Measurements from ENCODE around the gene PDE11A. TPM values are rescaled to one million over a fixed set of nuclear protein-coding genes. Genes with fewer than 3 reads are reported as not detected.
A peak's percentile ranks its signal among the peaks of the same experiment; 100 is the strongest.

The PDE11A gene
- total and polyA plus RNA-seq, 2 experiments from 2014 or later: 0.08 to 0.73 TPM

DNA sequence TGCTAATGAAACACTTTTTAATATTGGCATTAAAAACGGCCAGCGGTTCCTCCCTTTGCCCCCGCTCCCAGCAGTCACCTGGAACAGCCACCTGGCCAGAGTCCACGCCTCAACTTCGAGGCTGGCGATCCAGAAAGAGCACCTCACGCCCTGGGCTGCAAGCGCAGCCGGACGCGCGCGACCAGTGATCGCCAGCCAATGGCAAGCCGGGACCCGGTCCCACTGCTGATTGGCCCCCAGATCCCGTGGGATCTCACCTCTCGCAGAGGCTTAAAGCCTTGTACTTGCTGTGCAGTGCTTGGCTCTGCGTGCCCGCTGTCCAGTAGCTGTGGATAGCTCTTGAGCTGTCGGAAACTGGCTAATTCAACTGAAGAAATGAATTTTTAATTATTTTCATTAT is 35.6 kb upstream of the PDE11A start:
- Histone ChIP-seq H3K4me2 (no peak overlapping the region), H3K36me3 (ENCODE audit: insufficient read depth) (no peaks in the 10 kb centered on the region), H3K79me2 (replicated peaks; ENCODE audit: insufficient read depth) (peaks cover 2% of the 10 kb centered on the region; the same call in 1 of the 2 replicates), H3K9me2 (ENCODE audit: insufficient read depth) (no peaks in the 10 kb centered on the region), H3K4me3 (no peak overlapping the region), H3K27me3 (ENCODE audit: insufficient read depth) (no peaks in the 10 kb centered on the region), H2AFZ (peak overlapping the region; percentile 80; the same call in 1 of the 2 replicates), H3K4me1 (ENCODE audit: insufficient read depth) (no peaks in the 10 kb centered on the region), H3F3A (replicated peaks; ENCODE audit: low read depth) (no peaks in the 10 kb centered on the region), H4K20me1 (replicated peaks; ENCODE audit: insufficient read depth) (no peaks in the 10 kb centered on the region), H3K27ac (ENCODE audit: low read depth) (no peak overlapping the region)
- Mint-ChIP-seq H3K4me3 (no peak overlapping the region), H3K27me3 (ENCODE audit: insufficient read depth, low read depth, poor library complexity) (peaks cover 6% of the 10 kb centered on the region), H3K4me1 (0 out of 3 replicates have a peak, but pooled peaks cover 3% of the 10 kb centered on the region), H3K36me3 (ENCODE audit: low read depth) (no peaks in the 10 kb centered on the region), H3K9me3 (no peaks in the 10 kb centered on the region), H3K27ac (no peak overlapping the region)
- DNase-seq (ENCODE audit: low spot score) (no peak), ATAC-seq (no peak)
- TF ChIP-seq ZNF114 (CRISPR knock-in tag; IDR thresholded peaks at IDR 0.05) (no peak), EZH2 (IDR thresholded peaks at IDR 0.05; ENCODE audit: low read depth, unreplicated experiment) (no peak), EZH2phosphoT487 (IDR thresholded peaks at IDR 0.05; ENCODE audit: unreplicated experiment) (no peak), JUNB (IDR thresholded peaks at IDR 0.05; ENCODE audit: unreplicated experiment) (no peak)

DNA sequence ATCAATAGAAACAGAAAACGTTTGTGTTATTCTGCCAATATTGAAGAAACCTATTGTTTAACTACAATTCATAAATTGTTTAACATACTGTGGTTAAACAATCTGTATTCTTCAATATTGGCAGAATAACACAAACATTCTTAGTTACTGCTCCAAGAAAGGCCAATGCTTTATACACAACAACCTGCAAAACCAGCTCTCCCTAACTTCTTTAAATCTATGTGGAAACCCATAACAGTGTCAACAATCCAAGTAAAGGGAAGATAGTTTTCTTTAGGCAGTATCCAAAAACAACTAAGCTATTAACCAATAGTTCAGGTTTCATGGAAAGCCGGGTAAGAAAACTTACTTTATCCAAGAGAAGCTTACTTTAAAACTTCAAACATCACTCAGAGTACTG is 33.5 kb upstream of the PDE11A start:
- H3K36me3 ChIP-seq (ENCODE audit: insufficient read depth): no peaks in the 10 kb centered on the region
- no peak overlapping the region for H2AFZ ChIP-seq
- Mint-ChIP-seq H3K4me1 (no peaks in the 10 kb centered on the region), H3K36me3 (ENCODE audit: low read depth) (no peaks in the 10 kb centered on the region), H3K9me3 (no peaks in the 10 kb centered on the region), H3K27me3 (ENCODE audit: insufficient read depth, low read depth, poor library complexity) (no peaks in the 10 kb centered on the region), H3K4me3 (no peak overlapping the region), H3K27ac (no peak overlapping the region)
- H3K27me3 ChIP-seq (ENCODE audit: insufficient read depth): no peaks in the 10 kb centered on the region
- no peaks in the 10 kb centered on the region for H3K4me1 ChIP-seq (ENCODE audit: insufficient read depth)
- no peak overlapping the region for H3K4me2 ChIP-seq
- no peaks in the 10 kb centered on the region for H3F3A ChIP-seq (replicated peaks; ENCODE audit: low read depth)
- no peak for ATAC-seq
- no peaks in the 10 kb centered on the region for H3K9me2 ChIP-seq (ENCODE audit: insufficient read depth)
- DNase-seq (ENCODE audit: low spot score): no peak
- H3K4me3 ChIP-seq: no peak overlapping the region
- H3K27ac ChIP-seq (ENCODE audit: low read depth): no peak overlapping the region
- no peaks in the 10 kb centered on the region for H3K79me2 ChIP-seq (replicated peaks; ENCODE audit: insufficient read depth)
- no peaks in the 10 kb centered on the region for H4K20me1 ChIP-seq (replicated peaks; ENCODE audit: insufficient read depth)
- TF ChIP-seq ZNF331 (CRISPR knock-in tag; IDR thresholded peaks at IDR 0.05; ENCODE audit: low read depth): no peak
- TF ChIP-seq, protein P1, sequence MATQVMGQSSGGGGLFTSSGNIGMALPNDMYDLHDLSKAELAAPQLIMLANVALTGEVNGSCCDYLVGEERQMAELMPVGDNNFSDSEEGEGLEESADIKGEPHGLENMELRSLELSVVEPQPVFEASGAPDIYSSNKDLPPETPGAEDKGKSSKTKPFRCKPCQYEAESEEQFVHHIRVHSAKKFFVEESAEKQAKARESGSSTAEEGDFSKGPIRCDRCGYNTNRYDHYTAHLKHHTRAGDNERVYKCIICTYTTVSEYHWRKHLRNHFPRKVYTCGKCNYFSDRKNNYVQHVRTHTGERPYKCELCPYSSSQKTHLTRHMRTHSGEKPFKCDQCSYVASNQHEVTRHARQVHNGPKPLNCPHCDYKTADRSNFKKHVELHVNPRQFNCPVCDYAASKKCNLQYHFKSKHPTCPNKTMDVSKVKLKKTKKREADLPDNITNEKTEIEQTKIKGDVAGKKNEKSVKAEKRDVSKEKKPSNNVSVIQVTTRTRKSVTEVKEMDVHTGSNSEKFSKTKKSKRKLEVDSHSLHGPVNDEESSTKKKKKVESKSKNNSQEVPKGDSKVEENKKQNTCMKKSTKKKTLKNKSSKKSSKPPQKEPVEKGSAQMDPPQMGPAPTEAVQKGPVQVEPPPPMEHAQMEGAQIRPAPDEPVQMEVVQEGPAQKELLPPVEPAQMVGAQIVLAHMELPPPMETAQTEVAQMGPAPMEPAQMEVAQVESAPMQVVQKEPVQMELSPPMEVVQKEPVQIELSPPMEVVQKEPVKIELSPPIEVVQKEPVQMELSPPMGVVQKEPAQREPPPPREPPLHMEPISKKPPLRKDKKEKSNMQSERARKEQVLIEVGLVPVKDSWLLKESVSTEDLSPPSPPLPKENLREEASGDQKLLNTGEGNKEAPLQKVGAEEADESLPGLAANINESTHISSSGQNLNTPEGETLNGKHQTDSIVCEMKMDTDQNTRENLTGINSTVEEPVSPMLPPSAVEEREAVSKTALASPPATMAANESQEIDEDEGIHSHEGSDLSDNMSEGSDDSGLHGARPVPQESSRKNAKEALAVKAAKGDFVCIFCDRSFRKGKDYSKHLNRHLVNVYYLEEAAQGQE (IDR thresholded peaks at IDR 0.05; ENCODE audit: unreplicated experiment): no peak
- no peak for TF ChIP-seq STAT1 (IDR thresholded peaks at IDR 0.05; ENCODE audit: unreplicated experiment)
- TF ChIP-seq, protein P2, sequence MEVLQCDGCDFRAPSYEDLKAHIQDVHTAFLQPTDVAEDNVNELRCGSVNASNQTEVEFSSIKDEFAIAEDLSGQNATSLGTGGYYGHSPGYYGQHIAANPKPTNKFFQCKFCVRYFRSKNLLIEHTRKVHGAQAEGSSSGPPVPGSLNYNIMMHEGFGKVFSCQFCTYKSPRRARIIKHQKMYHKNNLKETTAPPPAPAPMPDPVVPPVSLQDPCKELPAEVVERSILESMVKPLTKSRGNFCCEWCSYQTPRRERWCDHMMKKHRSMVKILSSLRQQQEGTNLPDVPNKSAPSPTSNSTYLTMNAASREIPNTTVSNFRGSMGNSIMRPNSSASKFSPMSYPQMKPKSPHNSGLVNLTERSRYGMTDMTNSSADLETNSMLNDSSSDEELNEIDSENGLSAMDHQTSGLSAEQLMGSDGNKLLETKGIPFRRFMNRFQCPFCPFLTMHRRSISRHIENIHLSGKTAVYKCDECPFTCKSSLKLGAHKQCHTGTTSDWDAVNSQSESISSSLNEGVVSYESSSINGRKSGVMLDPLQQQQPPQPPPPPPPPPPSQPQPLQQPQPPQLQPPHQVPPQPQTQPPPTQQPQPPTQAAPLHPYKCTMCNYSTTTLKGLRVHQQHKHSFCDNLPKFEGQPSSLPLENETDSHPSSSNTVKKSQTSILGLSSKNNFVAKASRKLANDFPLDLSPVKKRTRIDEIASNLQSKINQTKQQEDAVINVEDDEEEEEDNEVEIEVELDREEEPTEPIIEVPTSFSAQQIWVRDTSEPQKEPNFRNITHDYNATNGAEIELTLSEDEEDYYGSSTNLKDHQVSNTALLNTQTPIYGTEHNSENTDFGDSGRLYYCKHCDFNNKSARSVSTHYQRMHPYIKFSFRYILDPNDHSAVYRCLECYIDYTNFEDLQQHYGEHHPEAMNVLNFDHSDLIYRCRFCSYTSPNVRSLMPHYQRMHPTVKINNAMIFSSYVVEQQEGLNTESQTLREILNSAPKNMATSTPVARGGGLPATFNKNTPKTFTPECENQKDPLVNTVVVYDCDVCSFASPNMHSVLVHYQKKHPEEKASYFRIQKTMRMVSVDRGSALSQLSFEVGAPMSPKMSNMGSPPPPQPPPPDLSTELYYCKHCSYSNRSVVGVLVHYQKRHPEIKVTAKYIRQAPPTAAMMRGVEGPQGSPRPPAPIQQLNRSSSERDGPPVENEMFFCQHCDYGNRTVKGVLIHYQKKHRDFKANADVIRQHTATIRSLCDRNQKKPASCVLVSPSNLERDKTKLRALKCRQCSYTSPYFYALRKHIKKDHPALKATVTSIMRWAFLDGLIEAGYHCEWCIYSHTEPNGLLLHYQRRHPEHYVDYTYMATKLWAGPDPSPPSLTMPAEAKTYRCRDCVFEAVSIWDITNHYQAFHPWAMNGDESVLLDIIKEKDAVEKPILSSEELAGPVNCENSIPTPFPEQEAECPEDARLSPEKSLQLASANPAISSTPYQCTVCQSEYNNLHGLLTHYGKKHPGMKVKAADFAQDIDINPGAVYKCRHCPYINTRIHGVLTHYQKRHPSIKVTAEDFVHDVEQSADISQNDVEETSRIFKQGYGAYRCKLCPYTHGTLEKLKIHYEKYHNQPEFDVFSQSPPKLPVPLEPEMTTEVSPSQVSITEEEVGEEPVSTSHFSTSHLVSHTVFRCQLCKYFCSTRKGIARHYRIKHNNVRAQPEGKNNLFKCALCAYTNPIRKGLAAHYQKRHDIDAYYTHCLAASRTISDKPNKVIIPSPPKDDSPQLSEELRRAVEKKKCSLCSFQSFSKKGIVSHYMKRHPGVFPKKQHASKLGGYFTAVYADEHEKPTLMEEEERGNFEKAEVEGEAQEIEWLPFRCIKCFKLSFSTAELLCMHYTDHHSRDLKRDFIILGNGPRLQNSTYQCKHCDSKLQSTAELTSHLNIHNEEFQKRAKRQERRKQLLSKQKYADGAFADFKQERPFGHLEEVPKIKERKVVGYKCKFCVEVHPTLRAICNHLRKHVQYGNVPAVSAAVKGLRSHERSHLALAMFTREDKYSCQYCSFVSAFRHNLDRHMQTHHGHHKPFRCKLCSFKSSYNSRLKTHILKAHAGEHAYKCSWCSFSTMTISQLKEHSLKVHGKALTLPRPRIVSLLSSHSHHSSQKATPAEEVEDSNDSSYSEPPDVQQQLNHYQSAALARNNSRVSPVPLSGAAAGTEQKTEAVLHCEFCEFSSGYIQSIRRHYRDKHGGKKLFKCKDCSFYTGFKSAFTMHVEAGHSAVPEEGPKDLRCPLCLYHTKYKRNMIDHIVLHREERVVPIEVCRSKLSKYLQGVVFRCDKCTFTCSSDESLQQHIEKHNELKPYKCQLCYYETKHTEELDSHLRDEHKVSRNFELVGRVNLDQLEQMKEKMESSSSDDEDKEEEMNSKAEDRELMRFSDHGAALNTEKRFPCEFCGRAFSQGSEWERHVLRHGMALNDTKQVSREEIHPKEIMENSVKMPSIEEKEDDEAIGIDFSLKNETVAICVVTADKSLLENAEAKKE (CRISPR knock-in tag; IDR thresholded peaks at IDR 0.05): no peak
- TF ChIP-seq, protein P3, sequence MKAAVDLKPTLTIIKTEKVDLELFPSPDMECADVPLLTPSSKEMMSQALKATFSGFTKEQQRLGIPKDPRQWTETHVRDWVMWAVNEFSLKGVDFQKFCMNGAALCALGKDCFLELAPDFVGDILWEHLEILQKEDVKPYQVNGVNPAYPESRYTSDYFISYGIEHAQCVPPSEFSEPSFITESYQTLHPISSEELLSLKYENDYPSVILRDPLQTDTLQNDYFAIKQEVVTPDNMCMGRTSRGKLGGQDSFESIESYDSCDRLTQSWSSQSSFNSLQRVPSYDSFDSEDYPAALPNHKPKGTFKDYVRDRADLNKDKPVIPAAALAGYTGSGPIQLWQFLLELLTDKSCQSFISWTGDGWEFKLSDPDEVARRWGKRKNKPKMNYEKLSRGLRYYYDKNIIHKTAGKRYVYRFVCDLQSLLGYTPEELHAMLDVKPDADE (IDR thresholded peaks at IDR 0.05): no peak
- TF ChIP-seq EZH2 (IDR thresholded peaks at IDR 0.05; ENCODE audit: low read depth, unreplicated experiment): no peak
- no peak for TF ChIP-seq NANOG (IDR thresholded peaks at IDR 0.05; ENCODE audit: borderline replicate concordance)
- no peak for TF ChIP-seq JUNB (IDR thresholded peaks at IDR 0.05; ENCODE audit: unreplicated experiment)
- TF ChIP-seq ZNF114 (CRISPR knock-in tag; IDR thresholded peaks at IDR 0.05): no peak
